Osteoblast (primary cell): ENCODE results near the gene NTSR1. TPM values are rescaled to one million over a fixed set of nuclear protein-coding genes. Genes with fewer than 3 reads are reported as not detected.

Source experiments
- DNase-seq: peaks from one replicate; pipeline ENCODE4 v3.0.0; 2011; ENCODE audit warnings: low spot score, mixed read lengths; ENCODE audit not compliant: insufficient read length; ENCODE audit errors: missing footprints
- H2AFZ ChIP-seq: 2 replicates; pipeline ENCODE4 v1.6.0; 2011; ENCODE audit warnings: mild to moderate bottlenecking, low read length
- H3K27ac ChIP-seq: 2 replicates; pipeline ENCODE4 v1.5.1; 2011; ENCODE audit warnings: mild to moderate bottlenecking, low read depth, low read length, moderate library complexity
- H3K27me3 ChIP-seq: 2 replicates; pipeline ENCODE4 v1.6.0; 2012; ENCODE audit warnings: mild to moderate bottlenecking, control low read depth, inconsistent platforms, low read length, moderate library complexity; ENCODE audit not compliant: insufficient read depth
- H3K36me3 ChIP-seq: 2 replicates; pipeline ENCODE4 v1.5.1; 2011; ENCODE audit warnings: mild to moderate bottlenecking, low read length, control low read depth, moderate library complexity; ENCODE audit not compliant: insufficient read depth
- H3K4me1 ChIP-seq: 2 replicates; pipeline ENCODE4 v1.5.1; 2011; ENCODE audit warnings: mild to moderate bottlenecking, low read length, control low read depth, moderate library complexity; ENCODE audit not compliant: insufficient read depth
- H3K4me2 ChIP-seq: 2 replicates; pipeline ENCODE4 v1.6.0; 2011; ENCODE audit warnings: mild to moderate bottlenecking, low read length; ENCODE audit not compliant: insufficient read depth
- H3K4me3 ChIP-seq: fragments of 200-600 bp; sonication (generic); 3 replicates; pipeline ENCODE4 v1.5.1; 2012; ENCODE audit warnings: mild to moderate bottlenecking, low read length, inconsistent platforms; ENCODE audit not compliant: insufficient read depth
- H3K79me2 ChIP-seq: 2 replicates; pipeline ENCODE4 v1.6.0; 2012; ENCODE audit warnings: mild to moderate bottlenecking, low read length, control low read depth, inconsistent platforms; ENCODE audit not compliant: insufficient read depth
- H3K9me3 ChIP-seq: 2 replicates; pipeline ENCODE4 v1.5.1; 2011; ENCODE audit warnings: low read depth, low read length, control low read depth
- H4K20me1 ChIP-seq: 2 replicates; pipeline ENCODE4 v1.6.0; 2012; ENCODE audit warnings: mild to moderate bottlenecking, low read length, control low read depth; ENCODE audit not compliant: insufficient read depth
- total RNA-seq: library from RNA; depleted of rRNA; stranded (reverse); fragments of >200 nt; gene quantifications from 2 replicates; pipeline ENCODE4 v1.2.3, GENCODE V29; 2012
- TF ChIP-seq, protein P1 (sequence below): IDR thresholded peaks from 2 replicates; pipeline ENCODE4 v1.5.1; 2011; ENCODE audit warnings: mild to moderate bottlenecking, low read depth, low read length, moderate library complexity; ENCODE audit errors: extremely low read depth

NTSR1 gene
- total RNA-seq, 1 donor: not detected

GRCh38 chr20:62734881-62735280 is 26.2 kb downstream of the NTSR1 start:
- no peaks in the 10 kb centered on the region for H3K79me2 ChIP-seq
- H3K36me3 ChIP-seq: no peaks in the 10 kb centered on the region
- no peaks in the 10 kb centered on the region for H4K20me1 ChIP-seq
- TF ChIP-seq, protein P1, sequence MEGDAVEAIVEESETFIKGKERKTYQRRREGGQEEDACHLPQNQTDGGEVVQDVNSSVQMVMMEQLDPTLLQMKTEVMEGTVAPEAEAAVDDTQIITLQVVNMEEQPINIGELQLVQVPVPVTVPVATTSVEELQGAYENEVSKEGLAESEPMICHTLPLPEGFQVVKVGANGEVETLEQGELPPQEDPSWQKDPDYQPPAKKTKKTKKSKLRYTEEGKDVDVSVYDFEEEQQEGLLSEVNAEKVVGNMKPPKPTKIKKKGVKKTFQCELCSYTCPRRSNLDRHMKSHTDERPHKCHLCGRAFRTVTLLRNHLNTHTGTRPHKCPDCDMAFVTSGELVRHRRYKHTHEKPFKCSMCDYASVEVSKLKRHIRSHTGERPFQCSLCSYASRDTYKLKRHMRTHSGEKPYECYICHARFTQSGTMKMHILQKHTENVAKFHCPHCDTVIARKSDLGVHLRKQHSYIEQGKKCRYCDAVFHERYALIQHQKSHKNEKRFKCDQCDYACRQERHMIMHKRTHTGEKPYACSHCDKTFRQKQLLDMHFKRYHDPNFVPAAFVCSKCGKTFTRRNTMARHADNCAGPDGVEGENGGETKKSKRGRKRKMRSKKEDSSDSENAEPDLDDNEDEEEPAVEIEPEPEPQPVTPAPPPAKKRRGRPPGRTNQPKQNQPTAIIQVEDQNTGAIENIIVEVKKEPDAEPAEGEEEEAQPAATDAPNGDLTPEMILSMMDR: no peak
- H3K27ac ChIP-seq: no peak overlapping the region
- H3K4me1 ChIP-seq: peaks cover under 1% of the 10 kb centered on the region
- peaks cover 19% of the 10 kb centered on the region for H3K27me3 ChIP-seq
- H2AFZ ChIP-seq: no peak overlapping the region
- H3K4me3 ChIP-seq: no peak overlapping the region
- peak; percentile 66 for DNase-seq
- no peaks in the 10 kb centered on the region for H3K9me3 ChIP-seq
- no peak overlapping the region for H3K4me2 ChIP-seq

- H3K27ac ChIP-seq: no peak overlapping the region
- H3K36me3 ChIP-seq: no peaks in the 10 kb centered on the region
- no peaks in the 10 kb centered on the region for H3K79me2 ChIP-seq
- TF ChIP-seq, protein P1: no peak
- no peak overlapping the region for H3K4me3 ChIP-seq
- no peak overlapping the region for H2AFZ ChIP-seq
- no peaks in the 10 kb centered on the region for H4K20me1 ChIP-seq
- no peak overlapping the region for H3K4me2 ChIP-seq
- peaks cover 4% of the 10 kb centered on the region for H3K4me1 ChIP-seq
- peaks cover 15% of the 10 kb centered on the region for H3K27me3 ChIP-seq
- peak; percentile 78 for DNase-seq
- no peaks in the 10 kb centered on the region for H3K9me3 ChIP-seq
Measured at GRCh38 chr20:62735331-62735821, 26.7 kb downstream of the NTSR1 start.

DNA sequence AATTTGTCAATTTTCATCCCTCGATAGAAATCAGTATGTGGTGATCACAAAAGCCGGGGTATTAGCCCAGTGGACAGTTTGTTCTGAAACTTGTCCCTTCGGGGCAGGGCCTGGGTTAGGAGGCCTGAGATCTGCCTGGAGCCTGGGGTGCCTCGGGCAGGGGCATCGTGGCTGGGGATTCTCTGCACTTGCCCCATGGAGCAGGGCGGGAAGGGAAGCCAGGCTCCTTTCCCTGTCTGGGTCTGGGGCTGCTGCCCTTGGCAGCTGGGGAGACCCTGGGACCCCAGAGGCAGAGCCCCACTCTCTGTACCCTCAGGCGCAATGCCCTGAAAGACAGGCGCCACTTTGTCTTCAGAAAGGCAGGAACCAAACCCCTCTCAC is 27.4 kb downstream of the NTSR1 start:
- DNase-seq: peak; percentile 42
- TF ChIP-seq, protein P1: no peak
- no peak overlapping the region for H3K4me3 ChIP-seq
- no peaks in the 10 kb centered on the region for H3K9me3 ChIP-seq
- no peak overlapping the region for H3K4me2 ChIP-seq
- no peaks in the 10 kb centered on the region for H3K79me2 ChIP-seq
- peaks cover 13% of the 10 kb centered on the region for H3K27me3 ChIP-seq
- peaks cover 11% of the 10 kb centered on the region for H3K4me1 ChIP-seq
- H3K36me3 ChIP-seq: no peaks in the 10 kb centered on the region
- no peak overlapping the region for H3K27ac ChIP-seq
- no peaks in the 10 kb centered on the region for H4K20me1 ChIP-seq
- H2AFZ ChIP-seq: no peak overlapping the region

DNA sequence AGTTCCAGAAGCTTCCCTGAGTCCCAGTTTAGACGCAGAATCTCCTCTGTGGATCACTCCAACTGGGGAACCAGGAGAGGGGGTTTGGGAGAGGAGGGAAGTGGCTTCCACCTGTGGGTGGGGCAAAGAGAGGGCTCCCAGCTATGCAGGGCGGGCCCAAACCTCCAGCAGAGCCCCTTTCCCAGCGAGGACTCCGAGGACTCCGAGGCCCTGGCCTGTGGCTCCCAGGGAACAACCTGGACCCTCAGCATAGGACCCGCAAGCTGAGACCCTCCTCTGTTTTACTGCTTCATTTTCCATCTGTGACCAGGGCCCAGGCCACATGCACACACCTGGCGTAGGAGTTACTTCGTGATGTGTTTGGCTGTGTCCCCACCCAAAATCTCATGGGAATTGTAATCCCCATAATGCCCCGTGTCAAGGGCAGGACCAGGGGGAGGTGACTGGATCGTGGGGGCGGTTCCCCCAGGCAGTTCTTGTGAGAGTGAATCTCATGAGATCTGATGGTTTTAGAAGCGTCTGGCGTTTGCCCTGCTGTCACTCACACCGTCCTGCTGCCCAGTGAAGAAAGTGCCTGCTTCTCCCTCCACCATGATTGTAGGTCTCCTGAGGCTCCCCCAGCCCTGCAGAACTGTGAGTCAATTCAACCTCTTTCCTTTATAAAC is 27.9 kb downstream of the NTSR1 start:
- peaks cover 9% of the 10 kb centered on the region for H3K27me3 ChIP-seq
- H3K79me2 ChIP-seq: no peaks in the 10 kb centered on the region
- H2AFZ ChIP-seq: no peak overlapping the region
- H3K4me3 ChIP-seq: no peak overlapping the region
- TF ChIP-seq, protein P1: no peak
- no peaks in the 10 kb centered on the region for H3K36me3 ChIP-seq
- no peaks in the 10 kb centered on the region for H4K20me1 ChIP-seq
- H3K27ac ChIP-seq: no peak overlapping the region
- peak; percentile 34 for DNase-seq
- no peaks in the 10 kb centered on the region for H3K9me3 ChIP-seq
- no peak overlapping the region for H3K4me2 ChIP-seq
- H3K4me1 ChIP-seq: peaks cover 12% of the 10 kb centered on the region
